SIG-M5 (cell line): ENCODE results near the gene CNTN1.

Experiments used
- DNase-seq: peaks from one replicate; lab custom pipeline; 2025; lab: John Stamatoyannopoulos, UW

CNTN1 gene

DNA sequence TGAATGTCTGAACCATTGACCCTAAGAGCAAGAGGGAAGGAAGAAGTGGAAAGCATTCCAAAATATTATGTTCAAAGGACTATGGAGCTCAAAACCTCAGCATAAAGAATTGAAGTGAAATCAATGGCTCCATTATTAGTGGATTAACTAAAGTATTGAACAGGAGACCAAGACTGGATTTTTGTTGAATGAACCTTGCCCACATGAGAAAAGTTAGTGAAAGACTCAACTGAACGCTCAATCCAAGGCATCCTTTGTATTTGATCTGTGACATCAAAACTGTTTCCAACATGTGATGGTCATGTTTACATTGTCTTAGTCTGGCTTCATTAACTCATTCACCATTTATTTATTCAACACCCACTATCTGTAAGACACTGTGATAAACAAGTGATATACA lies 161.0 kb downstream of the CNTN1 start:
- DNase-seq, result no peak

DNA sequence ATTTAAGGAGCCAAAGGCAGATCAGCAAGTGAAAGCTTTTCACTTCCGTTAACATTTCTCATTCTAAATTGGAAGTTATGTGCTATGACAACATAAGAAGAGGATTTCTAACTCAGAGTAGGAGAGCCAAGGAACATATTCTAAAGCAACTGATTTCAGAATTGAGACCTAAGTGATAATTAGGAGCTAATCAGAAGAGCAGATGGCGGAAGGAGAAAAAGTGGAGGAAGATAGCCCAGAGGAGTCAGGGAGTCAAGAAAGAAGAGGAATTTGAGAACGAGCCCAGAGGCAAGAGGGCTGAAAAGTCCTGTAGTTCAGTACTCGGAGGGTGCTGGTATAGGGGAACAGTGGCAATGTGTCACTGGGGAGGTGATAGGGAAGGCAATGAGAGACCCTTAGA lies 162.4 kb downstream of the CNTN1 start:
- no peak for DNase-seq

DNA sequence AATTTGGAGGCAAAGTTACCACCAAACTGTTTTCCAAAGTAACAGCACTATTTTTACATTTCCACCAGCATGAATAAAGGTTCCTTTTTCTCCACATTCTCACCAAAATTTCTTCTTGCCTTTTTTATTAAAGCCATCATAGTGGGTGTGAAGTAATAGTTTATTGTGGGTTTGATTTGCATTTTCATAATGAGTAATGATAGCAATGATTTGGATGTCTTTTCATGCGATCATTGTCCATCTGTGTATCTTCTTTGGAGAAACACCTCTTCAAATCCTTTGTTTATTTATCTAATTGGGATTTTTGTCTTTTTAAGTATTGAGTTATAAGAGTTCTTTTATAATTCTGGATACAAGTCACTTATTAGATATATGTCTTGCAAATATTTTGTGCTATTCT lies 172.7 kb downstream of the CNTN1 start:
- no peak for DNase-seq

DNA sequence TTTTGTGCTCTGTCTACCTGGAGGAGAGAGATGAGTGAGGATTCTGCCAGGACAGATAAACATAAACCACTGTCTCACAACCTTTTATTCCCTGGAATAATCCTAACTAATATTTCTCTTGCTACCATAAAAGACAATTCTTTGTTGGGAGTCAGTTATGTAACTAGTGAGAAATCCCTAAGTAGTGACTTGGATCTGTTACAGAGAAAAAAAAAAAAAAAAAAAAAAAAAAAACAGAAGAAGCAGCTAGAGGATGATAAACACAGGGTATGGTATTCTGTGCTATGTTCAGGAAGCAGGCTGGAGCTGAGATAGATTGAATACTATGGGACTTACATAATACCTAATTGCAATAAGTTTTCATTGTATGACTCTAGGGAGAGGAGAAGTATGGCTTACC lies 178.7 kb downstream of the CNTN1 start:
- no peak for DNase-seq

DNA sequence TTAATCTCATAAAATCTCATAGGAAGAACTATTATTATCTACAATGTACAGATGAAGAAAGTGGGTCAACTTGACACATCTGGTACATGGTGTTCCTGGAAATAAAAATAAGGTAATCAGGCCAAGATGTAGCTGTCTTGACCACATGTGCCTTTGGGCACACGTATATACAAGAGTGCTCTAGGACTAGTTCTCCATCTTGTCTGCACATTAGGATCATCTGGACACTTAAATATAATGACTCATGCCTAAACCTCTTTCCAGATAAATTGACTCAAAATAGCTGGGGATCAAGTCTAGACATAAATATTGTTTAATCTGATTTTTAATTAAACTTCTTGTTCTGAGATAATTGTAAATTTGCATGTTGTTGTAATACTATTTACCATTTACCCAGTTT lies 182.6 kb downstream of the CNTN1 start:
- no peak for DNase-seq

DNA sequence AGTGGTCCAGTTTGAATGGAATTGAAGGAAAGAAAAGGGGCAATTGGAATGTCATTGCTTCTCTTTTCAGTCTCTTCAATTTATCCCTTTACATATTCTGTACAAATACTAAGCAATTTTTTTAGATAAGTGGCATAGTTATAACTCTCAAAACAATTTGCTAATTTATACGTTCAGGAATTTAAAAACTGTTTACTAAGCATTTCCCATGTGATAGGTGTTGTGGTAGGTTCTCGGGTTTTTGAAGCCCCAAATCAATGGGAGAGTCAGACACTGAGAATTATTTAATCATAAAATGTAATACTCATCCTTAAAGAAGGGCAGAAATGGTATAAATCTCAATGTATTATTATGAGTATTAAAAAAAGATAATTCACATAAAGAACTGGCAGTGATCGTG lies 197.1 kb downstream of the CNTN1 start:
- no peak for DNase-seq

DNA sequence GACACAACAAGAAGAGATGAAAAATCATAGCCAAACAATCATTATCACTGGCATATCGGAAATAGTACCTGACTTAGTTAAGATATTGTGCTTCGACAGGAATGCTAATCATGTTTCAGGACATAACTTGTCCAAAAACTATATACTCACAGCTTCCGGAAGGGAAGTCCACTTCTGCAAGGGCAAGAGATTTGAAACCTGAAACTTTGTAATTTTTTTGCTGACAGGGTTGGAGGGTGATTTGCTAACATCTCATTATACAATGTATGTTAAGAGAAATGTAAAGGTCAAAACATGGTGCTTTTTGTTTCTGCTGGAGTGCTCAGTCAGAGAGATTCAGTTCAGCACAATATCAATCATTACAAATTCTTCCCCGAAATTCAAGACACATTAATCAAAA lies 200.3 kb downstream of the CNTN1 start:
- DNase-seq, result no peak

DNA sequence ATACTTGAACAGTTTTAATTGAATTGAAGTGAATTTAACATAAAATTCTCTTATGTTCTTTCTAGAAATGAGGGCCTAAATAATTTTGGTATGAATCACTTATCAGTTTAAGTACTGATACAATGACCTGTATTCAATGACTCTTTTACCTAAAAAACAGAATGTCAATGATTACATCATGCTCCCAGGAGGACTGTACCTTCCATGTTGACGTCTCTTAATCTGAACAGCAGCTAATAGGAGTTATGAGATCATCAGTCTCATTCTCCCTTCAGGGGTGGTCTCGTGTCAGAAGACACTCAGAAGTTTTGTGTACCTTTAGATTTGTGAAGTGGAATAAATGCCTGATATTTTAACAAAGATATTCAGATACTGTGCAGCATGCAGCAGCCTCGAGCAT lies 206.3 kb downstream of the CNTN1 start:
- no peak for DNase-seq

DNA sequence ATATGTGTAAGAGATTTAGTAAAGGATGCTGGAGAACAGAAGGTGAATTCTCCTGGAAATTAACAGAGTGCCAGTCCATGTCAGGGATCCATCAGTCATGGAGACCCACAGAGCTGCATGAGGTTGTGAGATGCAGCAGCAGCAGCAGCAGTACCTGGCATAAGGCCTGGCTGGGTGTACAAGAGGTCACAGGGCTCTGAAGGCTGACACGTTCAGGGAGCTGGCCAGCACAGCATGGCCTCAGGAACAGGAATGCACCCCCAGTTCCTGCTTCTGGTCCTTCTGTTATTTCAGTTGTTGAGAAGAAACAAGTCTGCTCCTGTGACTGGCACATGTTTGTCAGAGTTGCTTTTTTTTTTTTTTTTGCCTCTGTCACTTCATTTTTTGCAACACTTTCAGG lies 210.8 kb downstream of the CNTN1 start:
- no peak for DNase-seq

DNA sequence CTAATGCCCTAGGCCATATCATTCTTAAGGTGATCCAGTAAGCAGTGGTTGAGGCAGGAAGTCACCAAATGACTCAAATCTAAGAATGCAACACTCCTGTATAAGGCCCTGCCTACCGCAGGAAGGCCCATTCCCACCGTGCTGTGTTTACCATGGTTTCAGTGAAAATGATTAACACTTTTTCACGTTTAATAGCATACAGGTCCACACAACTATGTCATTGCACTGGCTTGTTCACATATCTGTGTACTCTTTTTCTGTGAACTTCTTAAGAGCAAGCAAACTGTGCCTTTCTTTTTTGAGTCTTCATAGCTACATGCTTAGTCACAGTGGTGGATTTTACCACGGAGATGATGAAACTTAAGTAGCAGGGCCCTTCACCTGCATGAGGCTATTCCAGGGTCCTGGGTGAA lies 214.9 kb downstream of the CNTN1 start:
- no peak for DNase-seq

DNA sequence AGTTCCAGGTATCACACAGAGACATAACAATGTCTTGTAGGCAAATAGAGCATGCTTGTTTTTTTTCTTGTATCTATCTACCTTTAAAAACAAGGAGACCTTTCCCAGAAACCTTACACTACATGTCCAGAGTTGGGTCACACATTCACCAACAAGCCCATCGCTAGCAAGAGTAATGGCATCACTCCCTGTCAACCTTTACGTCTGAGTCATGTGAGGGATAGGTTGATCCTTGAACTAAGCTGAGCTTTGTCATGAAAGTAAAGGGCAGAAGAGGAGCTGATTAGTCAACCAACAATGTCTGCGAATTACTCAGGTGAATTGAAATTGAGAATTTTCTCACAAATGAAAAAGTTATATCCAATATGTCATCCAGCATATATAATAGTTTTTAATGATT lies 219.4 kb downstream of the CNTN1 start:
- no peak for DNase-seq

DNA sequence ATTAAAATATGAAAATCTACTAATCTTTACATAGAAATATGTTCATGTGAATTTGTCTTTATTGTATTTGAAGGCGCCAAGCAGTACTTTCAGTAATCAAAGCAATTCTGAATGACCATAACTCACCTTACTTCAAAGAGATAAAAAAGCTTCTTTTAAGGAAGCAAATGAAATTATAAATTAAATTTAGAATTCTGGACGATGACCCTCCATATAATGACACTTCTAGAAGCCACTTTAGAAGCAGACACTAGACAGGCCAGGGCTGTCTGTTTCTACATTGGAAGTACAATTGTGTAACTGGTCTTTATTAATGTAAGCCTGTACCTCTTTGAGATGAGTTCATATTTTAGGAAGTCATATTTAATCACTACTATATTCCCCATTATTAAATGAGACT lies 222.9 kb downstream of the CNTN1 start:
- DNase-seq, result no peak

DNA sequence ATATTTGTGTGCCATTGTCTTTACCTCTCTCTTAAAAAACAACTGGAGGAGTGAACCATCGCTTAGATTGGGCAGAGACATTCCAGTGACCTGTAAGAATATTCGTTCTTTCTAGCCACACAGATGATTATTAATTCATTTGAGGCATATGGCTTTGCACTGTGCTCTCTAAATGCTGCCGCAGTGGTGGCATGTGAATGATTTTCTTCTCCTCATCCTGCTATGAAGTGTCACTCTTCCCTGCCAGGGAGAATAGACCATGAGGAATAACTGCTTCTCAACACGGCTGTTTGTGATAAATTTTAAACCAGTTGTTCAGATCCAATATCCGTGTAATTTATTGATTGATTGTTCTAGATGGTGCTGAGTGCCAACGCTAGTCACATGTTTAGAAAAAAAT lies 225.3 kb downstream of the CNTN1 start:
- no peak for DNase-seq

DNA sequence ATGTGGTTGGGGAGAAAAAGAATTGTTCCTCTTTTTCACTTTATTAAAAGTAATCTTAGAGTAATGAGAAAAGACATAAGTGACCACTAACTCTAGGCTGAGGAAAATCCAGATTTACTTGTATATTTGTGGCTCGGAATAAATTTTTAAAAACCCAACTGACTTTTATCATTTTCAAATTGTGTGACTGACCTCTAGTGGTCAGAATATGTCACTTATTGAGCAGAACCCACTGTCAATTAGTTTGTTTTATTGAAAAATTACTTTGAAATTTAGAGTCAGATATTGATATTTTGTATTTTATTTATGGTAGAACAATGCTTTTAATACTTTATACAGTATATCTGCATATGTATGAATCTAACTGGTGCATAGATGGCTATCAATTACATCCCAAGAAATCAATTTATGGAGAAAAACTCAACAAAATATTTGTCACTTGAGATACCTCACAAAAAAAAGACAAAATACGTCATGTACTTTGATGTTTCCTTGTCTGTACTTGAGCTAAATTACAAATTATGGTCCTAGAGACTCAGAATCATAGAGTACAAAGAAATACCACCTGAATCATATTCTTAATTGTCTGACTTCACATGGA lies 229.4 kb downstream of the CNTN1 start:
- no peak for DNase-seq

DNA sequence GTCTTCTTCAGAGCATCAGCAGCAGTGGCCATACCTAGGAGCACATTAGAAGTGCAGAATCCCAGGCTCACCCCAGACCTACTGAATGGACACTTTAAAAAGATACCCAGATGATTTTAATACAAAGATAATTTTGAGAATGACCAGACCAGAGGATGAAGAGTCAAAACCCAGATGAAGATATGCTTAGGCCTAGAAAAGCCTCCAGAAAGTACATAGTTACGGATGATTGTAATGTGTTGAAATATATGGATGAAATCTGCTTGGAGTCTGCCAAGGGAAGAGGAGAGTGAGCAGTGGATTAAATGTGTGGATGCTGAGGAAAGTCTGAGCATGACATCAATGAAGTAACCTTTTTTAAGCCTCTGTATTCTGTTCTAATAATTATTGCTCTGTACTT lies 245.7 kb downstream of the CNTN1 start:
- no peak for DNase-seq

DNA sequence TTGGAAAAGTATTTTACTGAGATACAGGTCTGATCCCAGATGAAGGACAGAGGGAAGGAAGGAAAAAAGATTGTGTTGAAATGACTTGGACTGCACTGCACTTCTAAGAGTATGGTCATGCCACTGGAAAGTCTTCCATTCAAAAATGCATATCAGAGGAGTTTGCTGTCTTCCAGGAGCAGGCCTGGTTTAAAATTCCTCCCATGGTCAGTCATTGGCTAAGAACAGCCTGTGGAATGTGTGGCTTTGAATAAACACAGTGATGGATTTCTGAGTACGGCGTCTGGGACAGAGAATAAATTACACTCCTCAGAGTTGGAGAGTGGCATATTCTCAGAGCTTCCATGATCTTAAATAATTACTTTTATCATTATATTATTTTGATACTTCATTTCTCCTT lies 250.1 kb downstream of the CNTN1 start:
- no peak for DNase-seq

DNA sequence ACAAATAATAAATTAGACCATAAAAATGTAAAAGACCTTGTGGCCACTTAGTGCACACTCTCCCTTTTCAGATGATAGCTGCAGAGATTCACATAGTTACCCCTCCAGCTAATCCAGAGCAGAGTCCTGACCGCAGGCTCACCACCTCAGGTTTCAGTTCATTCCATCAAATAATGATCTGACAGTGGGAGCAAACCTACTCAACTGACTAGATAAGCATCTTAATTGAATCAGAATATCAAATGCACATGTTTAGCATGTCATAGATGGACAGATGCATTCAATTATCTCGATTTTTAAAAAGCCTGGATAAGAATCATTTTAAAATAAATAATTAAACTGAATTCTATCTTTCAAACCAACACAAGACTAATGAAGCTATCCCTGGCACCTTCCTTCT lies 253.5 kb downstream of the CNTN1 start:
- no peak for DNase-seq

DNA sequence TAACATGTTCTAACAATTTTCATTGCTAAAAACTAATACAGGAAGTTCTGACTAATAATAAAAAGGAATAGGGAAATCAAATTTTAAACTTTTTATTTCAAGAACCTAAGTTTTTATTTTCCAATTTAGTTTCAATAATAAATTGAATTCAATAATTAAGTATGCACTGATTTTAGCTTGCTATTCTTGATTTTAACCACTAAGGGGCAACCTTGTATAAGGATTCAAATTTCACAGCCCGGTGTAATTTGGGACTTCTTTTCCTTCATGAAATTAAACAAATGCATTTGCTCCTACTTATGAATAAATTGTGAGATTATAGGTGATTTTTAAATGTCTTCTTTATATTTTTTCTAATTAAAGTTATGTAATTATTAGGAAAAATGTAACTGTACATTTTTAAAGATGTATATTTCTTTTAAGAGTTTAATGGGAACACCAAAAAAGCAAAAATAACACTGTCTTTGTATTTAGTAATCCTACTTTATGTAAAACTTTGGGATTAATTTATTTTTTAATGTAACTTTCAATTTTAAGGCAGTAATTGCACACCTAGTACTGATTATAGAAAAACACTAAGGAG lies 254.5 kb downstream of the CNTN1 start:
- peak; percentile 9 for DNase-seq

DNA sequence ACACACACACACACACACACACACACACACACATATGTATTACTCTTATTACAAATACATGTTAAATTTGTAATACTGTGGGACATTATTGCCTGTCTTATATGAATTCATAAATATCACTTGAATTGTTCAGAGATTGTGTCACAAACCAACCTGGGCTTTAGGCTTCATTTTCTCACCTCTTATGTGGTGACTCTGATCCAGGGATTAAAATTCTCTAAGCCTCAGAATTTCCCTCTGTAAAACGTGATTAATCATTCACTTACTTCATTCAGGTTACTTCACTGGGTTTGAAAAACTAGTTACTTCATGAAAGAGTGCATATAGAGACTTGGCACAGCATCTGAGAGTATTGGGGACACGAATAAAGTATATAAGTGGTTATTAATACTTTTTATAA lies 255.6 kb downstream of the CNTN1 start:
- DNase-seq, result no peak

DNA sequence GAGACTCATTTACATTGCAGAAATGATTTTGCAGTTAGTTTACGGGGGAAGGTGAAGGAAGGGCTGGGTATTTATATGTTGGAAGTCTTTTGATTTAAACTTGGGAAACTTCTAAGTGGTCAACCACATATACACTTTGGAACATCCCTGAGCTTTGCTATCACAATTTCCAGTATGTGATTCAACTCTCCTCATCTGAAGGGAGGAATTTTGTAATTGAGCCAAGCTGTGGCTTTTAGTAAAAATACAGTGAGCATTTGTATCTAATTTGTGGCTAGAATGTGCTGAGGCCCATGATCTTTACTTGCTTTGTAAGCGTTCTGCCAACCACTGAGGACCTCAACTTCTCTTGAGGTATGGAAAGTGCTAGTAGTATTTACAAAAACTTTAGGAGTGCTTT lies 260.8 kb downstream of the CNTN1 start:
- no peak for DNase-seq

DNA sequence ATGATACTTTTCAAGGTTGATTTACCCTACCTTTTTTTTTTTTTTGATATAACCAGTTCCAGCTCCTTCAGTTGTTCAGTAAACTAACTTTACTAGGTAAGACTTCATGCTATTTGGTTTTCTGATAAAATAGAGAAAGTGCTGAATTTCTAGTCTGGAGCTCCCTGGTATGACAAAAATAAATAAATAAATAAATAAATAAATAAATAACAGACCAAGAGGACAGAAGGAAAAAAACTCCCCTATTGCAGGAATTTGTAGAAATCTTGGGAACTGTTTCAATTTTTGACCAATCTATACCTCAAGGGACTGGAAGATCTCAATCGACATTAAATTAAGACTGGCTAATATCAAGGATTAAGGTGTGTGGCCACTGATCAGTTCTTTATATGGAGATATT lies 265.2 kb downstream of the CNTN1 start:
- no peak for DNase-seq

DNA sequence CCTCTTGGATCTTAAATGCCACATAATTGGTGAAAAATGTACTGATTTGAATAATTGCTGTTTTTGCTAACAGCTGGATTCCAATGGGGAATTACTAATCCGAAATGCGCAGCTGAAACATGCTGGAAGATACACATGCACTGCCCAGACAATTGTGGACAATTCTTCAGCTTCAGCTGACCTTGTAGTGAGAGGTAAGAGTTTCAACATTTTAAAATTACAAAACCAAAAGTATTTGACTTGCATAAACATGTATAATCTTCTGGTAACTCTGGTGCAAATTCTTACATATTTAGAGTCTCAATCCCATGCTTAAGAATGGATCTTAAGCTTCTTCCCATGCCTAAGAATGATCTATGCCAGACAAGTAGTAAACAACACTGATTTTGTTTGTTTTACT lies 266.8 kb downstream of the CNTN1 start:
- no peak for DNase-seq

DNA sequence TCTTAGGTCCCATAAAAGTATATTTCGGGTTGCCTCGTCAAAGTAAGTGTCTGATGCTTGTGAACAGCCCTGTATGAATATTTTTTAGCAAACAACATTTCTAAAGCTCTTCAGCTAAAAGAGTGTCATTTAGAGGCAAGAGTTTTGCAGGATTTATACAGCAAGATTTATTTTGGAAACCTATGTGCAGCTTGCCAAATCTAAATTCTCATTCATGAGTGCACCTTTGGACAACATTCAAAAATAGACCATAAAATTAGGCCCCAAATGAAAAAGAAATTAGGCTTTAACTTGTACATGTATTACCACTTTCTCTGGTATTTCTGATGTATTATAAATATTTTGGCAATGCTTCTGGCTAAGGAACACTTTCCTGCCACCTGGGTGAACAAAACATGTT lies 271.5 kb downstream of the CNTN1 start:
- no peak for DNase-seq

DNA sequence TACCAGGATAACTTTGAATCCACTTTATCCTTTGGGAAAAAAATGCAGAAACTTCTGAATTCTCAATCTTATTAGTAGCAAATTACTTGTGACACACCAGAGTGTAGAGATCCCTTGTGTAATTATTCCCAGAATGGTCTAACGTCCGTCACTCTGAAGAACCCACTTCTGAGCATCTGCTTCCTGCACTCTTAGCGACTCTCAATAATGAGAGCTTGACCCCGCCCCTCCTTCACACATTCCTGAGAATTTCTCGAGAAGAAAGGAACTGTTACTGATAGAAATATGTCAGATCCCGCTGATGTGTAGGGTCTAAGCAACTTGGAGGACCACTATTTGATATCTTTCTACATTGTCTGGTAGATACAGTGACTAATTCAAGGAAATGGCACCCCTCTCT lies 277.6 kb downstream of the CNTN1 start:
- DNase-seq, result no peak
